Ascending aorta (tissue), 2 donors: Measurements from ENCODE around the gene SEMA3F. TPM values are rescaled to one million over a fixed set of nuclear protein-coding genes. Genes with fewer than 3 reads are reported as not detected.

Experiments used
- DNase-seq, 2 donors: peaks; one replicate each; pipeline ENCODE4 v3.0.0-alpha.2; 2019; ENCODE audit warnings: low spot score in 2 of 2
- H3K27ac ChIP-seq, 2 donors: fragments of 200-600 bp; sonication (generic); one replicate each; pipeline ENCODE4 v1.5.1; 2016 to 2017; ENCODE audit warnings: mild to moderate bottlenecking in 1 of 2
- H3K27me3 ChIP-seq: fragments of 200-600 bp; sonication (generic); one replicate; pipeline ENCODE4 v1.5.1; 2017
- H3K36me3 ChIP-seq, 2 donors: fragments of 200-600 bp; sonication (generic); one replicate each; pipeline ENCODE4 v1.5.1; 2016
- H3K4me1 ChIP-seq, 2 donors: fragments of 200-600 bp; sonication (generic); one replicate each; pipeline ENCODE4 v1.5.1; 2016 to 2017; ENCODE audit warnings: mild to moderate bottlenecking in 1 of 2
- H3K4me3 ChIP-seq, 2 donors: fragments of 200-600 bp; sonication (generic); one replicate each; pipeline ENCODE4 v1.5.1; 2016 to 2017; ENCODE audit warnings: mild to moderate bottlenecking in 1 of 2
- H3K9me3 ChIP-seq, 2 donors: fragments of 200-600 bp; sonication (generic); one replicate each; pipeline ENCODE4 v1.5.1; 2016
- intact Hi-C: fragments of 100-400 bp; cut with DNase I; formaldehyde crosslinking; loops from one replicate; pipeline ENCODE4 v1.15.1; 2023
- total RNA-seq: library from RNA; depleted of rRNA; stranded (reverse); fragments of >200 nt; gene quantifications from one replicate; pipeline ENCODE4 v1.1.0, GENCODE V29; 2016
- TF ChIP-seq, protein P1 (sequence below), 3 experiments: fragments of 200-600 bp in 2 of 3; fragments of 450-650 bp in 1 of 3; sonication (generic) in 2 of 3; IDR thresholded peaks; one replicate each; pipeline ENCODE4 v1.5.1; 2016 to 2019; ENCODE audit warnings: antibody characterized with exemption in 3 of 3, mild to moderate bottlenecking in 1 of 3, moderate library complexity in 1 of 3

SEMA3F gene
- total RNA-seq, 1 donor from 2014 or later: 75.0 TPM

DNA sequence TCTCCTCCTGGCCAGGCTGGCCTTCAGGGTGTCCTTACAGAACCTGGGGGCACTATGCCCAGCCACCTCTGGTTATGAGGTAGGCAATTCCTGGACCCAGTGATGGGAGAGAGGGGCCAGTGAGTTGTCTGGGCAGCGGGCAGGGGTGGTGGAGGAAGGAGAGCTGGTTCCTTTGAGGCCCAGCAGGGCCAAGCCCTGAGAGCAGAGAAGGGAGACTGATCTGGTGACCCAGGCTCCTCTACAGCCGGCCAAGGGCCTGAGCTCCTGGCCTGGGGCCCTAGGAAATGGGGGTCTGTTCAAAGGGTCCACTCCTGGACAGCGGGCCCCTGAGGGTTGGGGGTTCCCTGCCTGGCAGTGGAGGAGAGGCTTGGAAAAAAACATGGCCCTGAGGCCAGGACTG, 57.8 kb downstream of the SEMA3F start:
- H3K27ac ChIP-seq: no peak overlapping the region
- no peaks in the 10 kb centered on the region for H3K36me3 ChIP-seq
- intact Hi-C loops: no loop called here
- TF ChIP-seq, protein P1, sequence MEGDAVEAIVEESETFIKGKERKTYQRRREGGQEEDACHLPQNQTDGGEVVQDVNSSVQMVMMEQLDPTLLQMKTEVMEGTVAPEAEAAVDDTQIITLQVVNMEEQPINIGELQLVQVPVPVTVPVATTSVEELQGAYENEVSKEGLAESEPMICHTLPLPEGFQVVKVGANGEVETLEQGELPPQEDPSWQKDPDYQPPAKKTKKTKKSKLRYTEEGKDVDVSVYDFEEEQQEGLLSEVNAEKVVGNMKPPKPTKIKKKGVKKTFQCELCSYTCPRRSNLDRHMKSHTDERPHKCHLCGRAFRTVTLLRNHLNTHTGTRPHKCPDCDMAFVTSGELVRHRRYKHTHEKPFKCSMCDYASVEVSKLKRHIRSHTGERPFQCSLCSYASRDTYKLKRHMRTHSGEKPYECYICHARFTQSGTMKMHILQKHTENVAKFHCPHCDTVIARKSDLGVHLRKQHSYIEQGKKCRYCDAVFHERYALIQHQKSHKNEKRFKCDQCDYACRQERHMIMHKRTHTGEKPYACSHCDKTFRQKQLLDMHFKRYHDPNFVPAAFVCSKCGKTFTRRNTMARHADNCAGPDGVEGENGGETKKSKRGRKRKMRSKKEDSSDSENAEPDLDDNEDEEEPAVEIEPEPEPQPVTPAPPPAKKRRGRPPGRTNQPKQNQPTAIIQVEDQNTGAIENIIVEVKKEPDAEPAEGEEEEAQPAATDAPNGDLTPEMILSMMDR (IDR thresholded peaks at IDR 0.05): no peak
- no peak overlapping the region for H3K4me3 ChIP-seq
- no peaks in the 10 kb centered on the region for H3K4me1 ChIP-seq
- no peaks in the 10 kb centered on the region for H3K27me3 ChIP-seq
- H3K9me3 ChIP-seq: no peaks in the 10 kb centered on the region
- DNase-seq: no peak

DNA sequence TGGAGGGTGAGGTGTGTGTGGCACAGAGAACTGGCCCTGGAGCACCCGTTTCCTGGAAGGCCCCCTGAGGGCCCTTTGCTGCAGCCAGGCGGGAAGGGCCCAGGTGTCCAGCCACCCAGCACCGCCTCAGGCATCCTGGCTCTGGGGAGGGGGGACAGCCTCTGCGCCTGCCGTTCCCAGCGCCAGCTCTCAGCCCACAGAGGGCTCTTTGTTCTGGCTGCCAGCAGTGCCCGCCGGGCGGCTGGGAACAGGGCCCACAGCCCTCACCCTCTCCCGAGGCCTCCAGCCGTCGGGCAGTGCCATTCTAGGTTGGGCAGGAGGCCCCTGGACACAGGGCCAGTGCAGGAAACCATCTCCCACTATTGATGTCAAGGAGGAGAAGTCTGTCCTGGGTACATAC, 58.2 kb downstream of the SEMA3F start:
- no peaks in the 10 kb centered on the region for H3K36me3 ChIP-seq
- no peak overlapping the region for H3K4me3 ChIP-seq
- H3K27ac ChIP-seq: no peak overlapping the region
- no peak for DNase-seq
- H3K4me1 ChIP-seq: no peaks in the 10 kb centered on the region
- intact Hi-C loops: no loop called here
- H3K9me3 ChIP-seq: no peaks in the 10 kb centered on the region
- TF ChIP-seq, protein P1 (IDR thresholded peaks at IDR 0.05): no peak
- H3K27me3 ChIP-seq: no peaks in the 10 kb centered on the region

DNA sequence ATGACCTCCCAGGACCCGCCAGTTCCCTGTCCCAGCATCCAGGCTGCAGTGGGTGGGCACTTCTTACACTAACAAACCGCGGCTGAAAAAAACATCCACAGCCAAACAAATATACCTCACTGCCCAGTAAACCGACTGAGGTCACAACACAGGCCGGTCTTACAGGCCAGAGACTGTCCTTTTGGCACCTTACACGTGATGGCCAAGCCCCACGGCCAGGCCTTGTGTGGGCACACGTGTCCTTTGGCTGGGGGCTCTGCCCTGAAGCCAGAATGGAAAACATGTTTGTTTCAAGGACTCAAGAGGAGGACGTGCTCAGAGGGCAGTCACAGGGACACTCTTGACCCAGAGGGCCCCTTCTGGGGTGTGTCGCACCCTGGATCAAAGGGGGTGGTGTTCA, 59.7 kb downstream of the SEMA3F start:
- Histone ChIP-seq H3K36me3 (no peaks in the 10 kb centered on the region), H3K27me3 (no peaks in the 10 kb centered on the region), H3K27ac (no peak overlapping the region), H3K4me1 (no peaks in the 10 kb centered on the region), H3K4me3 (no peak overlapping the region), H3K9me3 (no peaks in the 10 kb centered on the region)
- DNase-seq: no peak
- intact Hi-C loops: no loop called here
- TF ChIP-seq, protein P1 (IDR thresholded peaks at IDR 0.05): no peak

DNA sequence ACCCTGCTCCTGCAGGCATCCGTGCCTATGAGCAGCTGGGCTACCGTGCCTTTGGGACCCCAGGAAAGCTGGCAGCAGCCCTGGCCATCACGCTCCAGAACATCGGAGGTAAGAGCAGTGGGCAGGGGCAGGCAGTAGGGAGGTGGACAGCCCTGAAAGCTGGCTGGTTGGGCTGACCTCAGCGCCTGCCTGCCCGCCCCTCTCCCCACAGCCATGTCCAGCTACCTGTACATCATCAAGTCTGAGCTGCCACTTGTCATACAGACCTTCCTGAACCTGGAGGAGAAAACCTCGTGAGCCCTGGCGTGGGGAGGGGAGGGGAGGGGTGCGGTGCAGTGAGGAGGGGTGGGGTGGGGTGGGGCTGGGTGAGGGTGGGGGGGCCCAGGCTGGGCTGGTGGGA, 60.4 kb downstream of the SEMA3F start:
- intact Hi-C loops: no loop called here
- no peaks in the 10 kb centered on the region for H3K36me3 ChIP-seq
- H3K27me3 ChIP-seq: no peaks in the 10 kb centered on the region
- H3K9me3 ChIP-seq: no peaks in the 10 kb centered on the region
- DNase-seq: no peak
- H3K27ac ChIP-seq: no peak overlapping the region
- H3K4me1 ChIP-seq: no peaks in the 10 kb centered on the region
- TF ChIP-seq, protein P1 (IDR thresholded peaks at IDR 0.05): no peak
- H3K4me3 ChIP-seq: no peak overlapping the region

DNA sequence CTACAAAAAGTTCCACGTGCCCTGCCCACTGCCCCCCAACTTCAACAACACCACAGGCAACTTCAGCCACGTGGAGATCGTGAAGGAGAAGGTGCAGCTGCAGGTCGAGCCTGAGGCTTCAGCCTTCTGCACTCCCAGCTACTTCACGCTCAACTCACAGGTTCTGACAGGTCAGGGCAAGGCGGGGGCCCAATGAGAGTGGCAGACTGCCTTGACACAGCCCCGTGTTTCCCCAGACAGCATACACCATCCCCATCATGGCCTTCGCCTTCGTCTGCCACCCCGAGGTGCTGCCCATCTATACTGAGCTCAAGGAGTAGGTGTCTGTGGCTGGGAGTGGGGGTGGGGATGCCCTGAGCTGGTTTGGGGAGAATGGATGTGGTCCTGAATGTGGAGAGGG, 62.6 kb downstream of the SEMA3F start:
- no peak overlapping the region for H3K4me3 ChIP-seq
- H3K27me3 ChIP-seq: no peaks in the 10 kb centered on the region
- no peaks in the 10 kb centered on the region for H3K36me3 ChIP-seq
- intact Hi-C loops: no loop called here
- H3K9me3 ChIP-seq: no peaks in the 10 kb centered on the region
- TF ChIP-seq, protein P1 (IDR thresholded peaks at IDR 0.05): no peak
- H3K27ac ChIP-seq: no peak overlapping the region
- DNase-seq: no peak
- H3K4me1 ChIP-seq: no peaks in the 10 kb centered on the region

DNA sequence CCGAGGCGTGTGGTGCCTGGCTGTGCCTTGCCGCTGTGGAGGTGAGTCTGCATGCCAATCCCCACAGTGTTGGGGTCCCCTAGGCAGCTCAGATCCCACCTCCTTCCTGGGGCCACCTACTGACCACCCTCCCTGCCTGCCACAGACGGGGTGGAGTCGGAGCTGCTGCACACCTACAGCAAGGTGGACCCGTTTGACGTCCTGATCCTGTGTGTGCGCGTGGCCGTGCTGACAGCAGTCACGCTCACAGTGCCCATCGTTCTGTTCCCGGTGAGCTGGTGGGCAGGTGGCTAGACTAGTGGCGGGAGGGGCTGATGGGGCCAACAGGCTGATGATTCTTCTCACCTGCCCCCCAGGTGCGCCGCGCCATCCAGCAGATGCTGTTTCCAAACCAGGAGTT, 63.3 kb downstream of the SEMA3F start:
- TF ChIP-seq, protein P1 (IDR thresholded peaks at IDR 0.05): no peak
- H3K27me3 ChIP-seq: no peaks in the 10 kb centered on the region
- no peaks in the 10 kb centered on the region for H3K4me1 ChIP-seq
- H3K36me3 ChIP-seq: no peaks in the 10 kb centered on the region
- no peaks in the 10 kb centered on the region for H3K9me3 ChIP-seq
- no peak overlapping the region for H3K4me3 ChIP-seq
- H3K27ac ChIP-seq: no peak overlapping the region
- no peak for DNase-seq
- intact Hi-C loops: no loop called here
